Eye (tissue), 1 donor: ENCODE measurements around the gene PABPC3.

ENCODE experiments used
- DNase-seq: peaks from one replicate; pipeline ENCODE4 v3.0.0-alpha.2; 2015

PABPC3 gene

GRCh38 chr13:25095851-25096453, at the start of gene PABPC3:
TSS of gene PABPC3 (plus strand) at chr13:25096136. CDS start at chr13:25096199, 63 bp downstream.
- DNase-seq, result peak; percentile 42

GRCh38 chr13:25046274-25046984, 49.5 kb upstream of the PABPC3 start:
- DNase-seq, result peak; percentile 16

- peak; percentile 80 for DNase-seq
These were observed 48.9 kb upstream of the PABPC3 start for GRCh38 chr13:25046985-25047511.

DNA sequence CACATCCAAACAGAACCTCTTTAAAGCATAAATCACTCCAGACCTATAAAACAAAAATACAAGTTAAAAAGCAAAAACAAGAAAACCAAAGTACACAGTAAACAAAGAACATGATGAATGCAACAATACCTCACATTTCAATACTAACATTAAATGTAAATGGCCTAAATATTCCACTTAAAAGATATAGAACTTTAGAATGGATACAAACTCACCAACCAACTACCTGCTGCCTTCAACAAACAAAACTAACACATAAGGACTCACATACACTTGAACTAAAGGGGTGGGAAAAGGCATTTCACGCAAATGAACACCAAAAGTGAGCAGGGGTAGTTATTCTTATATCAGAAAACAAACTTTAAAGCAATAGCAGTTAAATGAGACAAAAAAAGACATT, 44.9 kb upstream of the PABPC3 start:
- no peak for DNase-seq

DNA sequence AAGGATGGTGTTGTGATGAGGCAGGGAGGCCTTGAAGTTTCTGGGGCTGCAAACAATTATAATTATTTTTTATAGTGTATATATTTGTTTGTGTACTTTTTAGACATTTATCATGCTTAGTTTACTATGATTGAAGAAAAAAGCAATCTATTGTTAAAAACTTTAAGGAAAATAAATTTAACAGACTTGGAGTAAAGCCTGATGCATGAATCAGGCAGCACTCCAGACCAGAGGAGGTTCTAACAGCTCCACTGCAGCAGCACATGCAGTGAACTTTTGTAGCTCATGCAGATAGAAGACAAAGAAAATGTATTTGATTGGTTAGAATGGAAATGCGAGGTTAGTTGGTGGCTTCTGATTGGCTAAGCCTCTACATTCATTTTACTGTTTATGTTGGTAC, 36.8 kb upstream of the PABPC3 start:
- DNase-seq, result no peak

DNA sequence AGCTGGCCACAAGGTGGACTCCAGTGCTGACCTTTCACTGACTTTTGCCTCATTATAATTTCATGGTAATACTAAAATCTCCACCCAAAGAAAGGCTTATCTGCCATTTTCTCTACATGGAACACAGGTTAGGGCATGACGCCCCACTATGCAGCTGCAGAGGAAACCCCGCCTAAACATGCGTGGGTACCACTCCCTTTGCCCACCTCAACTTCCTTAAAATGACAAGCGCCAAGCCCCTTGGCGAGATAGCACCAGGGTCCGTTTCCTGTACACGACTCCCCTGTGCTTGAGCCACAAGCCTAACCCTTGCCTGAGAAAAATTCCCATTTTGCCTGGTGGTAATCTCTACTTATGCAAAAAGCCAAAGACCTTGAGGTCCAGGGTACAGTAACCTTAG, 36.0 kb upstream of the PABPC3 start:
- no peak for DNase-seq

GRCh38 chr13:25062479-25062878, 33.5 kb upstream of the PABPC3 start:
- DNase-seq, result no peak

DNA sequence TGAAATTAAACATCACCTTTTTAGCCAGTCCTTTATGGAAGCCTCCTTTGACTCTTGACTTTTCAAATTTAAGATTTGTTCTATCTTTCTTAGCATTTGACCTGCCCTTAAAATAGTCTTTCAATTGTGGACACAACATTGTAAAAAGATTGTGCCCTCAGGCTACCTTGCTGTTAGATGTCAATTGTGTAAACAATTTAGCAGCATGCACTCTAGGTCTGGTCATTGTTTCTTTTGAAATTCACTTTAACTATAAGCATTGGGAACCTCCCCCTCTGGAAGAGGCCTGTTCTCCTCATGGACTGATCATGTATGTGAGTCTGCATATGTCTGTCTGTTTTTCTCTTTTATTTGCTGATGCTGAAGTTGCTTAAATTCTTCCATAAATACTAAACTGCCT, 31.5 kb upstream of the PABPC3 start:
- no peak for DNase-seq

DNA sequence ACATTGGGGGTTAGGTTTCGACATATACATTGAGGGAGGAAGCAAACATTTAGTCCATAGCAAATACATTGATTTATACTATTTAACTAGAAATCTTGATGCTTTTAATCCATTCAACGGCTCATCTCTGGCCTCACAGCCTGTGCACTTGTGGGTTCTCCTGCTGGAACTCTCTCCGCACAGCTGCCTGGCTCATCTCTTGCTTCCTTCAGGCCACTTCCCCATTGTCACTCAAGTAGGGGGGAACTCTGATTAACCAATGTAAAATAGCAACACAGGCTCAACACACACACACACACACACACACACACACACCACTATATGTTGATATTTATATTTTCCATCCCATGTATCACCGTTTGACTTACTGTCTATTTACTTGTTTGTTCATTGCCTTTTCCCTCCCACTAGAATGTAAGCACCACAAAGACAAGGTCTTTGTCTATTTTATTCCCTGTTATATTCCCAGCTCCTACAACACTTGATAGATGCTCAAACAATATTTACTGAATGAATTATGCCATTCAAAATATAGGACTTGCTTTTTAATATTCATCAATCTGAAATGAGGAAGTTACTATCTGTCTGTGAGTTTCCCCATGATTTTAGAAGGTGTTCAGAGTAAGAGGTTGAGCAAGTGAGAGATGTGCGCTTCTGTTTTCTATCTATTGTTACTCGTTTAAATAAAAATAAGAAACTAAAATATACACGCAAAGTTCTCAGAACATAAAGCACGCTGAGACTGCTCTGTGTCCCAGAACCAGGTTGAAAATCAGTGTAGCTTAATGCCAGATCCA, 29.8 kb upstream of the PABPC3 start:
- DNase-seq, result no peak

DNA sequence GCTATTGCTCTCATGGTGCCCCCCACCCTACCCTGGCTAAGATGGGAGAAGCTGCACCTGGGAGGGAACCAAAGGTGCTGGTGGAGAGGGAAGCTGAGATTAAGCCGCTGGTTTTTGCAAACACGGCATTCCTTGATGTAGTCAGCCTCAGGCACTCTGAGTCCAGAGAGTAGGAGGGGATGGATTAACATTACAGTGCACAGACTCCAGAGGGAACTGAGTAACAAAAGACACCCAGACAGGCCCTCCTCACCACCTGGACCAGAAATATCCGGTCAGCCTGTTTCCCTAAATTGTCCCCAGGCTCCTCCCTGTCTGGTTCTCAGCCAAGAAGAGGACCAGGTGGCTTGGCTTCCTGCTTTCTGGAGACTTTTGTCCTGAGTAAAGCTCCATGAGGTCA, 28.9 kb upstream of the PABPC3 start:
- DNase-seq, result no peak

DNA sequence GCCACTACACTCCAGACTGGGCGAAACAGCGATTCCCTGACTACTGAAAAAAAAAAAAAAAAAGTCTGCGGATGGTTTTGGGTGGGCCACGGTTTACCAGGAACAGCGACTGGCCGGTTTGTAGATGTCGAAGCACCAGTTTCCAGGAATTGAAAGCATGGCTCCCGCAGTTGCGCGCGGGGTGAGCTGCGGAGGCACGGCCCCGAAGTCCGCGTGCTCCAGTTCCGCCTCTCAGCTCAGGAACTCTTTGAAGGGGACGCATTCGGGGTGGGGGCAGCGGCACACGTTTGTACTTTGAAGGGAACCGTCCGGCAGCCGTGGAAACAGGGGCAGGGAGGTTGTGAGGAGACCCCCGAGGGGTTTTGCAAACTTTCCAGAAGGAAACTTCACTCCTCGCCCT, 27.1 kb upstream of the PABPC3 start:
- no peak for DNase-seq

GRCh38 chr13:25069236-25069635, 26.7 kb upstream of the PABPC3 start:
- DNase-seq, result no peak

DNA sequence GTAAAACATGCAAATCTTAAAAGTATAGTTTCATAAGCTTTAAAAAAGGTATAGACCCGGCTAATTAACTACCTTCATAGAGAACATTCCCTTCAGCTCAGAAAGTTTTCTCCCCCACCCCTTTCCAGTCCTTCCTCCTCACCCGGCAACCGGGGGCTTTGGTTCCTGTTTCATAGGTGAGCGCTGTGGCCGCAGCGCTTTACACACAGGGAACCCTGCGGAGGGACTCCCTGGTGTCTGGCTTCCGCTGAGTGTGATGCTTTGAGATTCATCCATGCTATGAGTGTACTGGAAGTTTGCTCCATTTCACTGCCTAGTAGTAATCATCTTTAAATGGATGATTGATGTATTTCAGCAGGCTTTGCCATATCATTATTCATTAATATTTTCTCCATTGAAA, 26.0 kb upstream of the PABPC3 start:
- no peak for DNase-seq

- no peak for DNase-seq
These were observed 15.2 kb upstream of the PABPC3 start for GRCh38 chr13:25080773-25081172.

- no peak for DNase-seq
These were observed 11.8 kb upstream of the PABPC3 start for GRCh38 chr13:25084096-25084495.

DNA sequence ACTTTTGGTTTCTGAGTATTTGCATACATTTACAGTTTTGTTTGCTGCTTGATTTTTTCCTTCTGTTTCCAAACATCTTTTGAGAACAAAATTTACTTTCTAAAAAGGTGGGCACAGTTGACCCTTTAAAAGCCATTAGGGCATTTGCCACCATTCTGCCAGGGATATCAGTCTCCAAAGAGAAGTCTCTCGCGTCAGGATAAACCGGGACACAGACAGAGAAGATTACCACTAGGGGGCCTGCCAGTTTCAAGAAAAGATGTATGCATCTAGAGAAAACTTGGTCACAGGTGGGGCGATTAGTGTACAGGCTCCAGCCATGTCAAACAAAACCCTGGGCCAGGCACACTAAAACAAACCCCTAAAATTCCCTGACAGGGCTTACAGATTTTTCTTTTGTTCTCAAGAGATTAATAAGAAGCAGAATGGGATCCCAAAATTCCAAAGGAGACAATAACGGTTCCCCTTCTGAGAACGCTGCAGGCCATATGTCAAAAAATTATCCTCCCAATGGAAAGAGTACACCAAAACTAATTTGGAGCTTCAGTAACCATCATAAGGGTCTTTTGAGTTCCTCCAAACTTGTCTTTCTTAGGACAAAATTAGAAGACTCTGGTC, 10.7 kb upstream of the PABPC3 start:
- DNase-seq, result peak; percentile 77

DNA sequence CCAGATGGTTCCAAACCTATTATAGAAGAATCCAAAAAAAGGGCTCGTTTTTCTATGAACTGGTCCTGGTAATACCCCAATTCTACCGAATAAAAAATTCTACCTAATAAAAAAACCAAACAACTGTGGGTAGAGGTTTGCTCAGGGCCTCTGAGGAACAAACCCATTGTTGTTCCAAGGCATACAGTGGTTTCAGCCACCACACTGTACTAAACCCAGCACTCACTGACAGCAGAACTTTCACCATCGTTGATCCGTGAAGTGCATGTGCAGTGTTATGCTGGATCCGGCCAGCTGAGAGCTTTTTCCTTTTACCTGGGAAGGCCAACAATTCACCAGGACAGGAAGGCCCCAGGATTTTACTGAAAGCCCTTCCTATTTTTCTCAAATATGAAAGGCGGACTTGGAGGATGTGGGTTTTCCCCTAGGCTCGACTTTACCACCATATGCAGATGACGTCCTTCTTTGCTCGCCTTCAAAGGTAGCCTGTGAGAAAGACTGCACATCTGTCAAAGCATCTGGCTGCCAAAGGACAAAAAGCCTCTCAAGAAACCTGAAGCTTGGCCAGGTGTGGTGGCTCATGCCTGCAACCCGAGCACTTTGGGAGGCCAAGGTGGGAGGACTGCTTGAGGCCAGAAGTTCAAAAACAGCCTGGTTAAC, 7.2 kb upstream of the PABPC3 start:
- no peak for DNase-seq

- no peak for DNase-seq
These were observed 1.5 kb downstream of the PABPC3 start for GRCh38 chr13:25097426-25097825.

DNA sequence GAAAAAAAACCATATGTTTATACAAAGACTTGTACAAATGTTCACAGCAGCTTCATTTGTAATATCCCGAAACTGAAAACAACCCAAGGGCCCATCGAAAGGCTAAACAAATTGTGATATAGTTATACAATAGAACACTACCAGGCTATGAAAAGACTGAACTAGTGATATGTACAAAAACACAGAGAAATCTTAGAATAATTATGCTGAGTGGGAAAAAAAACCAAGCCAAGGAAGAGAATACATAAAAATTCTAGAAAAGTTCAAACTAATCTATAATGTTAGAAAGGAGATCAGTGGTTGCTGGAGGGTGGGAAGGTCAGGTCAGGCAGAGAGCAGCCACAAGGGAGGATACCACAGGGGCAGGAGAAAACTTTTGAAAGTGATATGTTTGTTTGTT, 7.8 kb downstream of the PABPC3 start:
- DNase-seq, result no peak

GRCh38 chr13:25109341-25109740, 13.4 kb downstream of the PABPC3 start:
- no peak for DNase-seq

DNA sequence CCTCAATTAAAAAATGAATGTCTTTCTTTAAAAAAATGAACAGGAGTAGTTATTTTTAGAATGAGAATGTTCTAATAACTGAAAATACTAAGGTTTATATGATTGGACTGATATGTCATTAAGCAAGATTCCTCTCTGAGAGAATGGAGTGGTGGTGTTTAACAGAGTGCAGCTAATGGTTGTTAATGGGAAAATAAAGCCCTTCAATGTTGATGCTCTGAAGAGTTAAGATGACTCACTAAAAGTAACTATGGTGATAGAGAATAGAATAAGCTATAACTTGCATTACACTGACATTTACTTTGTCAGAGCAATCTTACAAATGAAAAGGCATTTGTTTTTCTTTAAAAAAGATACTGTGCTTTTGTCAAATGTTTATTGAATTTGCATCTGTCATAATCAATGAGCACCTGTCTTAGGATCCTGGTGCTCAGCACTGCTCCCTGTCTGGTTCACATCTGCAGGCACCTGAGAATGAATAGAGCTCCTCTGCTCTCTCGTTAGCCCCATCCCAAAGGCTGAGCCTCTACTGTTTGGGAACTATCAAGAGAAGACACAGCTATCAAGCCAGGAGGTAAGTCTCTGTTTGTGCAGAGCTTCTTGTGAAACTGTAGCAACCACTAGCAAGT, 15.1 kb downstream of the PABPC3 start:
- no peak for DNase-seq

DNA sequence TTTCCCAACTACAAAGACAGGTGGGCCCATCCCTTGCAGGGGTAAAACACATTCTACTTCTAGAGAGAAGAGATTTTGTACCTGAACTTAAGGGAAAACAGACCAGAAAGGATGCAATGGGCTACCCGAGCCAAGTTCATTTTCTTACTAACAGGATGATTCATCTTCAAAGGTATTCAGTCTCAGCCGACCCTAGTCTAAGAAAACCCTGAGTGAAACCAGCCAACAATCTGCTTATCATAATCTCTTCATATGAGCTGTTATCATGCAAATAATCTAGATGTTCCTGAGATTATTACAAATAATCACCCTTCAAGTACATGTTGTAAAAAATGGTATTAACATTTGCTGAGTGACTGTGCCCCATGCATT, 15.6 kb downstream of the PABPC3 start:
- no peak for DNase-seq
